A673 (cell line): ENCODE data around the gene SMTNL1.

Source experiments
- CTCF ChIP-seq: fragments of 300-800, 200-600 bp; sonication (generic); conservative IDR thresholded peaks from 2 replicates; pipeline ENCODE4 v1.5.1; 2017; ENCODE audit warnings: low read depth, mild to moderate bottlenecking, antibody characterized with exemption, low read length, moderate library complexity, mixed read lengths
- EZH2 ChIP-seq: fragments of 200-600 bp; sonication (generic); IDR thresholded peaks from 2 replicates; pipeline ENCODE4 v1.6.1; 2017; ENCODE audit warnings: borderline replicate concordance, low read depth, mild to moderate bottlenecking, mixed read lengths, antibody characterized with exemption, low read length; ENCODE audit not compliant: poor library complexity, severe bottlenecking

- TF ChIP-seq CTCF (no peak), EZH2 (no peak)
Observed at GRCh38 chr11:57555393-57555792, 18.0 kb downstream of the SMTNL1 start.
